ENCODE results near the gene CHM.

- TF ChIP-seq EP300 (IDR thresholded peaks at IDR 0.05) (no peak), CTCF (IDR thresholded peaks at IDR 0.05) (no peak)
Measured at GRCh38 chrX:85905851-85906250, 141.5 kb downstream of the CHM start.
